Neural crest cell (in vitro differentiated cells): ENCODE results near the gene PPM1H. TPM values are rescaled to one million over a fixed set of nuclear protein-coding genes. Genes with fewer than 3 reads are reported as not detected.

Experiments
- DNase-seq: peaks from one replicate; pipeline ENCODE4 v3.0.0; 2021; ENCODE audit warnings: low read depth, mixed read lengths, low spot score
- H3K27ac Mint-ChIP-seq: one replicate; pipeline ENCODE4 v1.8.0; 2021; ENCODE audit warnings: mild to moderate bottlenecking, mixed read lengths; ENCODE audit not compliant: unreplicated experiment
- H3K27me3 Mint-ChIP-seq: 2 replicates; pipeline ENCODE4 v1.8.0; 2021; ENCODE audit warnings: low read depth, mild to moderate bottlenecking, mixed read lengths
- H3K36me3 Mint-ChIP-seq: 2 replicates; pipeline ENCODE4 v1.8.0; 2021; ENCODE audit warnings: low read depth, mild to moderate bottlenecking, mixed read lengths
- H3K4me1 Mint-ChIP-seq: 2 replicates; pipeline ENCODE4 v1.8.0; 2021; ENCODE audit warnings: mixed read lengths
- H3K4me3 Mint-ChIP-seq: one replicate; pipeline ENCODE4 v1.8.0; 2021; ENCODE audit warnings: mild to moderate bottlenecking, mixed read lengths
- H3K9me3 Mint-ChIP-seq: 2 replicates; pipeline ENCODE4 v1.8.0; 2021; ENCODE audit warnings: mixed read lengths
- CTCF ChIP-seq: fragments of 200-600 bp; sonication (generic); conservative IDR thresholded peaks from 2 replicates; pipeline ENCODE4 v1.5.0; 2021; ENCODE audit warnings: antibody characterized with exemption, mild to moderate bottlenecking
- total RNA-seq: library from RNA; stranded (reverse); gene quantifications from 2 replicates; pipeline ENCODE4 v1.2.1, GENCODE V29; 2021

The PPM1H gene
- total RNA-seq, 1 donor from 2014 or later = 3.5 TPM

- Mint-ChIP-seq H3K4me1 (no peaks in the 10 kb centered on the region), H3K27me3 (peaks cover 2% of the 10 kb centered on the region), H3K9me3 (no peaks in the 10 kb centered on the region), H3K27ac (no peak overlapping the region), H3K36me3 (no peaks in the 10 kb centered on the region), H3K4me3 (no peak overlapping the region)
- no peak for TF ChIP-seq CTCF
- DNase-seq = no peak
These were observed 28.6 kb upstream of the PPM1H start for GRCh38 chr12:62963486-62964041.

GRCh38 chr12:62960324-62960723, 25.4 kb upstream of the PPM1H start:
- no peaks in the 10 kb centered on the region for H3K9me3 Mint-ChIP-seq
- peaks cover 7% of the 10 kb centered on the region for H3K4me1 Mint-ChIP-seq
- no peaks in the 10 kb centered on the region for H3K27me3 Mint-ChIP-seq
- no peak for DNase-seq
- no peak overlapping the region for H3K4me3 Mint-ChIP-seq
- H3K27ac Mint-ChIP-seq = no peak overlapping the region
- H3K36me3 Mint-ChIP-seq = no peaks in the 10 kb centered on the region
- no peak for TF ChIP-seq CTCF

- TF ChIP-seq CTCF = no peak
- H3K4me1 Mint-ChIP-seq = peaks cover 7% of the 10 kb centered on the region
- no peak for DNase-seq
- H3K4me3 Mint-ChIP-seq = no peak overlapping the region
- H3K27me3 Mint-ChIP-seq = no peaks in the 10 kb centered on the region
- no peak overlapping the region for H3K27ac Mint-ChIP-seq
- no peaks in the 10 kb centered on the region for H3K36me3 Mint-ChIP-seq
- no peaks in the 10 kb centered on the region for H3K9me3 Mint-ChIP-seq
These were observed 24.8 kb upstream of the PPM1H start for GRCh38 chr12:62959745-62960144.

DNA sequence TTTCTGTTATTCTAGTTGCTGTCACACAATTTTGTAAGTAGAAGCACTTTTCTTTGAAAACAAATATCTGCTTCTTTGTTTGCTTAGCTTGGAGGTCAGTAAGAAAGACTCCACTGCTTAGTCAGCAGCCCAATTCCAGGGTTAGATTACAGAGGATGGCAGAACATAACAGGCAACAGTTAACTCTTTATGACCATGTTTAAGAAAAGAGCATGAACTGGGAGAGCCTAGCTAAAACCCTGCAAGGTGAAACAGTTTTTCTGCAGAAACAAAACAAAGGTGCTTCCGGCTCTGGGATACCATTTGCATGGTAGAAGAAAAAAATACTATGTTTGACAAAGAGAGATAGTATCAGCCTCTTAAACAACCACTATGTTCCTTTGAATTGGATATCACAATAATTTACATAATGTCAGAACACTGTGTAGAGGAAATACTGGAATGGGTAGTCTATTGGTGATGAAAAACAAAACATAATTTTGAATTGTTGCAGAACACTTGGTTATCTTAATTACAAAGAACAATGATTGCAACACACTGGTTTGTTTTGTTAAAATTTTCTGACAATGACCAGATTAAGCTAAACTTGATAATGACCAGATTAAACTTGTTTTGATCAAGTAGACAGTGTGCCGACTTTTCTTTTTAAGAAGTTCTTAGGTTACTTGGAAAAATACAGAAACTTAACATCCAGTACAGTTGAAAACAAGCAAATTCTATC, 22.4 kb upstream of the PPM1H start:
- no peak for DNase-seq
- H3K27ac Mint-ChIP-seq = peak overlapping the region; percentile 39
- H3K4me3 Mint-ChIP-seq = no peak overlapping the region

DNA sequence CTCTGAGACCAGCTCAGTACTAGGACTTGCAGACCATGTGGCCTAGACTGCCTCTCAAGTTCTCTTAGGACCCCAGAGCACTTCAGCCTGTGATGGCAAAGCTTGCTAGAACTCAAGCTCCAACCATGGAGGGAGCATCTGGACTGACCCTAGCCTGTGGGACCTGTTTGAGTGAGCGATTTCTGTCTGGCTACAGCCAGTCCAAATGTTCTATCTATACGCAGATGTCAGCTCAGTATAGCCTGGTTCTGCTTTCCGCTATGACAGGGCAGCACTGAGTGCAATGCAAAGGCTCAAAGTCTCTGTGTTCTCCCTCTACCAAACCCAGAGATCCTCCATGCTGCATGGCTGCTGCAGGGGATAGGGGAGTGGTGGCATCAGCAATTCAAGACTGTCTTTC, 20.7 kb upstream of the PPM1H start:
- Mint-ChIP-seq H3K27ac (no peak overlapping the region), H3K27me3 (no peaks in the 10 kb centered on the region), H3K36me3 (no peaks in the 10 kb centered on the region)

More for the DNA sequence above, 22.4 kb upstream of the PPM1H start:
- no peaks in the 10 kb centered on the region for H3K27me3 Mint-ChIP-seq
- H3K9me3 Mint-ChIP-seq = no peaks in the 10 kb centered on the region
- no peaks in the 10 kb centered on the region for H3K36me3 Mint-ChIP-seq
- peaks cover 7% of the 10 kb centered on the region for H3K4me1 Mint-ChIP-seq
- TF ChIP-seq CTCF = no peak

More for the DNA sequence above, 20.7 kb upstream of the PPM1H start:
- peaks cover 2% of the 10 kb centered on the region for H3K9me3 Mint-ChIP-seq
- no peak overlapping the region for H3K4me3 Mint-ChIP-seq
- no peak for DNase-seq
- TF ChIP-seq CTCF = no peak
- peaks cover 7% of the 10 kb centered on the region for H3K4me1 Mint-ChIP-seq
